IMR-90 (cell line): ENCODE data around the gene NAA80. TPM values are rescaled to one million over a fixed set of nuclear protein-coding genes. Genes with fewer than 3 reads are reported as not detected.

Experiments
- ATAC-seq: fragments of 200-7000 bp; cut with Tn5 transposase; 2 replicates; pipeline ENCODE4 v1.9.1; 2020; ENCODE audit warnings: low read depth, mild to moderate bottlenecking, moderate library complexity
- BruUV-seq: library from RNA; stranded (reverse); fragments of 400-500 nt; replicated peaks from 2 replicates; lab custom pipeline; 2021; lab: Mats Ljungman, UMichigan
- CTCF ChIA-PET: fragments of 300-600 bp; formaldehyde crosslinking; extraction: SDS; loops from one replicate; lab custom pipeline; 2021; ENCODE audit warnings: antibody characterized with exemption; lab: Yijun Ruan, JAX
- POLR2A ChIA-PET: fragments of 300-600 bp; sonication (Branson Sonifier 250); formaldehyde crosslinking; loops from one replicate; lab custom pipeline; 2022; ENCODE audit warnings: antibody characterized with exemption; ENCODE audit not compliant: unreplicated experiment; lab: Charles Lee
- DNase-seq: peaks from one replicate; pipeline ENCODE4 v3.0.0; 2013
- H2AFZ ChIP-seq: replicated peaks from 2 replicates; pipeline ENCODE3; 2013; ENCODE audit warnings: low read length, mild to moderate bottlenecking; ENCODE audit not compliant: poor library complexity
- H2AK5ac ChIP-seq: 2 replicates; pipeline ENCODE4 v1.6.1; 2013; ENCODE audit warnings: low read depth, low read length, inconsistent platforms
- H2AK9ac ChIP-seq: replicated peaks from 2 replicates; pipeline ENCODE3; 2013; ENCODE audit warnings: mild to moderate bottlenecking, low read depth, low read length, moderate library complexity; ENCODE audit not compliant: poor library complexity
- H2BK120ac ChIP-seq: 2 replicates; pipeline ENCODE4 v1.6.1; 2013; ENCODE audit warnings: low read depth, low read length, inconsistent platforms
- H2BK15ac ChIP-seq: 3 replicates; pipeline ENCODE4 v1.6.1; 2013; ENCODE audit warnings: low read depth, low read length, inconsistent platforms
- H2BK20ac ChIP-seq: 2 replicates; pipeline ENCODE4 v1.6.1; 2013; ENCODE audit warnings: low read depth, mild to moderate bottlenecking, inconsistent platforms, low read length, moderate library complexity
- H2BK5ac ChIP-seq: 2 replicates; pipeline ENCODE4 v1.6.1; 2013; ENCODE audit warnings: mild to moderate bottlenecking, low read depth, low read length, inconsistent platforms; ENCODE audit not compliant: poor library complexity, severe bottlenecking
- H3K14ac ChIP-seq: replicated peaks from 2 replicates; pipeline ENCODE4 v1.6.1; 2013; ENCODE audit warnings: low read depth, low read length, inconsistent platforms
- H3K18ac ChIP-seq: 2 replicates; pipeline ENCODE4 v1.6.1; 2013; ENCODE audit warnings: low read depth, low read length, control low read depth
- H3K23ac ChIP-seq: 2 replicates; pipeline ENCODE4 v1.6.1; 2013; ENCODE audit warnings: low read depth, low read length, inconsistent platforms
- H3K27ac ChIP-seq: 2 replicates; pipeline ENCODE4 v1.5.1; 2013; ENCODE audit warnings: mild to moderate bottlenecking, control low read depth, low read length; ENCODE audit not compliant: insufficient read depth
- H3K27me3 ChIP-seq: 2 replicates; pipeline ENCODE4 v1.6.1; 2013; ENCODE audit warnings: low read length; ENCODE audit not compliant: control insufficient read depth, insufficient read depth
- H3K36me3 ChIP-seq: 2 replicates; pipeline ENCODE4 v1.6.1; 2013; ENCODE audit warnings: low read length, mixed read lengths; ENCODE audit not compliant: control insufficient read depth, insufficient read depth
- H3K4ac ChIP-seq: 2 replicates; pipeline ENCODE4 v1.6.1; 2013; ENCODE audit warnings: low read depth, low read length, inconsistent platforms
- H3K4me1 ChIP-seq: 2 replicates; pipeline ENCODE4 v1.6.1; 2013; ENCODE audit warnings: low read length, mixed read lengths; ENCODE audit not compliant: control insufficient read depth, insufficient read depth
- H3K4me2 ChIP-seq: 2 replicates; pipeline ENCODE4 v1.6.1; 2013; ENCODE audit warnings: low read depth, mild to moderate bottlenecking, control low read depth, low read length, moderate library complexity
- H3K4me3 ChIP-seq: 2 replicates; pipeline ENCODE4 v1.5.1; 2013; ENCODE audit warnings: low read depth, mild to moderate bottlenecking, control low read depth, low read length, moderate library complexity; ENCODE audit not compliant: insufficient read depth
- H3K56ac ChIP-seq: 2 replicates; pipeline ENCODE4 v1.6.1; 2013; ENCODE audit warnings: low read length, inconsistent platforms; ENCODE audit not compliant: insufficient read depth; ENCODE audit errors: extremely low read depth
- H3K79me1 ChIP-seq, 2 experiments: 2 replicates each; pipeline ENCODE4 v1.6.1; 2013; ENCODE audit warnings: low read length in 2 of 2, inconsistent platforms in 1 of 2, low read depth in 1 of 2
- H3K9ac ChIP-seq: 2 replicates; pipeline ENCODE4 v1.6.1; 2013; ENCODE audit warnings: low read depth, low read length, control low read depth
- H3K9me1 ChIP-seq: 2 replicates; pipeline ENCODE4 v1.6.1; 2013; ENCODE audit warnings: low read length, inconsistent platforms; ENCODE audit not compliant: insufficient read depth
- H3K9me3 ChIP-seq: 2 replicates; pipeline ENCODE4 v1.6.1; 2013; ENCODE audit warnings: low read length; ENCODE audit not compliant: control insufficient read depth, insufficient read depth
- H4K20me1 ChIP-seq: 2 replicates; pipeline ENCODE4 v1.6.1; 2013; ENCODE audit warnings: low read length, inconsistent platforms; ENCODE audit not compliant: insufficient read depth
- H4K5ac ChIP-seq: 2 replicates; pipeline ENCODE4 v1.6.1; 2013; ENCODE audit warnings: mild to moderate bottlenecking, low read depth, low read length, control low read depth
- H4K8ac ChIP-seq, 2 experiments: 2 replicates each; pipeline ENCODE4 v1.6.1; 2013; ENCODE audit warnings: low read depth in 2 of 2, low read length in 2 of 2, control low read depth in 1 of 2, inconsistent platforms in 1 of 2
- H4K91ac ChIP-seq: 2 replicates; pipeline ENCODE4 v1.6.1; 2013; ENCODE audit warnings: low read depth, low read length, inconsistent platforms; ENCODE audit not compliant: insufficient read depth
- BHLHE40 ChIP-seq: fragments of 150-350 bp; IDR thresholded peaks from 2 replicates; pipeline ENCODE4 v1.6.1; 2016; ENCODE audit warnings: mild to moderate bottlenecking, low read depth, low read length
- CEBPB ChIP-seq: IDR thresholded peaks from 2 replicates; pipeline ENCODE4 v1.6.1; 2012; ENCODE audit warnings: low read depth, low read length, improper control_type of control experiment
- CHD1 ChIP-seq: IDR thresholded peaks from 2 replicates; pipeline ENCODE4 v1.6.1; 2012; ENCODE audit warnings: low read depth, low read length, improper control_type of control experiment
- ELK1 ChIP-seq: fragments of 150-350 bp; IDR thresholded peaks from 2 replicates; pipeline ENCODE4 v1.6.1; 2016; ENCODE audit warnings: low read depth, mild to moderate bottlenecking, low read length, moderate library complexity, borderline replicate concordance
- FOS ChIP-seq: fragments of 150-350 bp; IDR thresholded peaks from 2 replicates; pipeline ENCODE4 v1.6.1; 2016; ENCODE audit warnings: low read depth, low read length
- MAFK ChIP-seq: IDR thresholded peaks from 2 replicates; pipeline ENCODE4 v1.6.1; 2012; ENCODE audit warnings: low read depth, low read length, improper control_type of control experiment
- MAZ ChIP-seq: IDR thresholded peaks from 2 replicates; pipeline ENCODE4 v1.6.1; 2012; ENCODE audit warnings: low read depth, mild to moderate bottlenecking, low read length, improper control_type of control experiment, moderate library complexity, borderline replicate concordance
- MXI1 ChIP-seq: IDR thresholded peaks from 2 replicates; pipeline ENCODE4 v1.6.1; 2012; ENCODE audit warnings: low read depth, mild to moderate bottlenecking, low read length, moderate library complexity, borderline replicate concordance
- NFE2L2 ChIP-seq: fragments of 150-350 bp; IDR thresholded peaks from 2 replicates; pipeline ENCODE4 v1.6.1; 2016; ENCODE audit warnings: low read depth, mild to moderate bottlenecking, low read length
- POLR2A ChIP-seq: IDR thresholded peaks from 2 replicates; pipeline ENCODE4 v1.6.1; 2012; ENCODE audit warnings: mild to moderate bottlenecking, low read depth, low read length
- RAD21 ChIP-seq: IDR thresholded peaks from 2 replicates; pipeline ENCODE4 v1.6.1; 2012; ENCODE audit warnings: low read length, improper control_type of control experiment
- RCOR1 ChIP-seq: IDR thresholded peaks from 2 replicates; pipeline ENCODE4 v1.6.1; 2012; ENCODE audit warnings: mild to moderate bottlenecking, low read length, improper control_type of control experiment; ENCODE audit not compliant: insufficient replicate concordance
- RFX5 ChIP-seq: IDR thresholded peaks from 2 replicates; pipeline ENCODE4 v1.8.0; 2012; ENCODE audit warnings: low read depth, mild to moderate bottlenecking, low read length, moderate library complexity
- SMC3 ChIP-seq: fragments of 150-350 bp; IDR thresholded peaks from 2 replicates; pipeline ENCODE4 v1.6.1; 2016; ENCODE audit warnings: low read depth, mild to moderate bottlenecking, antibody characterized with exemption, low read length, moderate library complexity
- USF2 ChIP-seq: fragments of 150-350 bp; IDR thresholded peaks from 2 replicates; pipeline ENCODE4 v1.6.1; 2017; ENCODE audit warnings: mild to moderate bottlenecking, antibody characterized with exemption, low read length, low read depth
- WGBS, 2 experiments: methylation state at CpG; one replicate each; pipeline versions ENCODE4 v1.1.5 to v1.1.7; 2013; ENCODE audit warnings: missing lambda C conversion rate in 2 of 2; ENCODE audit not compliant: insufficient read length in 1 of 2; ENCODE audit errors: extremely low coverage in 2 of 2; 5-methylcytosine and 5-hydroxymethylcytosine counted together
- dilution Hi-C: fragments of 300-500 bp; cut with HindIII; formaldehyde crosslinking; loops from one replicate; pipeline ENCODE4 v1.14.3; 2018; ENCODE audit warnings: low sequenced_read_pairs; ENCODE audit not compliant: unreplicated experiment
- in situ Hi-C: fragments of 300-500 bp; cut with MboI; formaldehyde crosslinking; loops from 3 replicates; pipeline ENCODE4 v1.14.3; 2019; ENCODE audit warnings: low sequenced_read_pairs, inconsistent platforms, mixed read lengths
- intact Hi-C: fragments of 100-400 bp; cut with micrococcal nuclease; formaldehyde crosslinking; loops from 2 replicates; pipeline ENCODE4 v1.10.0; 2022
- polyA plus RNA-seq, 3 experiments: library from polyadenylated mRNA; depleted of rRNA; stranded (reverse); fragments of >200 nt; gene quantifications; 2 replicates each; pipeline ENCODE4 v1.2.3, GENCODE V29; 2012; ENCODE audit warnings: low replicate concordance in 1 of 3
- total RNA-seq: library from RNA; depleted of rRNA; stranded (reverse); fragments of >200 nt; gene quantifications from 2 replicates; pipeline ENCODE4 v1.2.3, GENCODE V29; 2012
- TF ChIP-seq, protein P1 (sequence below): conservative IDR thresholded peaks from 2 replicates; pipeline ENCODE4 v1.5.1; 2012; ENCODE audit warnings: mild to moderate bottlenecking, low read depth, low read length, improper control_type of control experiment

The NAA80 gene
- total and polyA plus RNA-seq, 2 of the 4 experiments (the other 2 are of a cell fraction) = 5.0 to 14.4 TPM

DNA sequence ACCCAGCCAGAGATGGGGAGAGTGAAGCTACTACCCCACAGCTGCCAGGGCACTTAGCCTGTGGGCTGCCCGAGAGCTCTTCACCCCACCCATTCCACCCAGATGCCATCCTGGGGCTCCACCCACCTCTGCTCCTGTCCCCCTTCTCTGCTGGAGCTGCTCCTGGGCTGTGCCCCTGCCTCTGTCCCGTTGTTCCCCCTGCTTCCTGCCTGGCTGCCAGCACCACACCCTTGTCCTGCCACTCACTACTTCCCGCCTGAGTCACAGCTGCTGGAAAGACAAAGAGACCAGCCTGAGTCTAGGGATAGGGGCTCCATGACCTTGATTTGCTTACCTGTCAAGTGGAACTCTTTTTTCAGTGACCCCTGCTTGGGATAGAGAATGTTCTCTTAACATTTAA lies 50.8 kb downstream of the NAA80 start:
- DNase-seq (no peak), ATAC-seq (no peak)
- ChIA-PET POLR2A (no interaction called here), CTCF (interaction anchor here (0.7 to 1.3 kb wide), 2 partner anchors 9 to 10 kb away, joined by 3 to 5 read pairs; no protein-coding TSS in a partner anchor)
- Histone ChIP-seq H2BK120ac (peak overlapping the region; percentile 14; the same call in 1 of the 2 replicates), H2BK15ac (no peak overlapping the region), H3K18ac (no peak overlapping the region), H2AFZ (peak overlapping the region; percentile 8), H3K4me3 (no peak overlapping the region), H3K56ac (no peak overlapping the region), H4K20me1 (peaks cover 85% of the 10 kb centered on the region), H4K5ac (no peak overlapping the region), H3K4me2 (0 out of 2 replicates have a peak overlapping the region, but pooled peaks have one; percentile 16), H3K27me3 (no peaks in the 10 kb centered on the region), H2AK9ac (peak overlapping the region; percentile 60), H4K91ac (peak overlapping the region; percentile 48), H2BK5ac (peak overlapping the region; percentile 76), H4K8ac (peak overlapping the region; percentile 61 to 80; a peak in 3 of 4 replicates), H3K4me1 (peaks cover 61% of the 10 kb centered on the region), H3K79me1 (peaks cover 9 to 87% of the 10 kb centered on the region in 2 experiments), H3K14ac (peak overlapping the region; percentile 27), H2BK20ac (no peak overlapping the region), H3K23ac (peak overlapping the region; percentile 26; the same call in 1 of the 2 replicates), H3K9me3 (no peaks in the 10 kb centered on the region), H3K4ac (peak overlapping the region; percentile 44), H3K27ac (peak overlapping the region; percentile 36), H3K9ac (peak overlapping the region; percentile 22; the same call in 1 of the 2 replicates), H2AK5ac (peak overlapping the region; percentile 51; the same call in 1 of the 2 replicates), H3K9me1 (peaks cover 24% of the 10 kb centered on the region), H3K36me3 (peaks cover 33% of the 10 kb centered on the region)
- intact Hi-C loops = no loop called here
- dilution Hi-C loops = no loop called here
- no TSS peak for BruUV-seq
- TF ChIP-seq SMC3 (no peak), MXI1 (no peak), BHLHE40 (no peak), CEBPB (no peak), USF2 (no peak), CHD1 (no peak), POLR2A (no peak), RFX5 (no peak), RAD21 (no peak), MAFK (no peak), RCOR1 (no peak), NFE2L2 (no peak), FOS (no peak), ELK1 (no peak), MAZ (no peak)
- TF ChIP-seq, protein P1, sequence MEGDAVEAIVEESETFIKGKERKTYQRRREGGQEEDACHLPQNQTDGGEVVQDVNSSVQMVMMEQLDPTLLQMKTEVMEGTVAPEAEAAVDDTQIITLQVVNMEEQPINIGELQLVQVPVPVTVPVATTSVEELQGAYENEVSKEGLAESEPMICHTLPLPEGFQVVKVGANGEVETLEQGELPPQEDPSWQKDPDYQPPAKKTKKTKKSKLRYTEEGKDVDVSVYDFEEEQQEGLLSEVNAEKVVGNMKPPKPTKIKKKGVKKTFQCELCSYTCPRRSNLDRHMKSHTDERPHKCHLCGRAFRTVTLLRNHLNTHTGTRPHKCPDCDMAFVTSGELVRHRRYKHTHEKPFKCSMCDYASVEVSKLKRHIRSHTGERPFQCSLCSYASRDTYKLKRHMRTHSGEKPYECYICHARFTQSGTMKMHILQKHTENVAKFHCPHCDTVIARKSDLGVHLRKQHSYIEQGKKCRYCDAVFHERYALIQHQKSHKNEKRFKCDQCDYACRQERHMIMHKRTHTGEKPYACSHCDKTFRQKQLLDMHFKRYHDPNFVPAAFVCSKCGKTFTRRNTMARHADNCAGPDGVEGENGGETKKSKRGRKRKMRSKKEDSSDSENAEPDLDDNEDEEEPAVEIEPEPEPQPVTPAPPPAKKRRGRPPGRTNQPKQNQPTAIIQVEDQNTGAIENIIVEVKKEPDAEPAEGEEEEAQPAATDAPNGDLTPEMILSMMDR = no peak
- WGBS, 2 experiments = no CpG with 5 or more reads among the region's 3 CpGs
- in situ Hi-C loops = no loop called here
